Glutamatergic neuron (in vitro differentiated cells): ENCODE results near the gene ZDHHC24. TPM values are rescaled to one million over a fixed set of nuclear protein-coding genes. Genes with fewer than 3 reads are reported as not detected.

Experiments used
- DNase-seq: peaks from one replicate; pipeline ENCODE4 v3.0.0; 2022
- H3K27ac Mint-ChIP-seq: one replicate; pipeline ENCODE4 v1.8.0; 2020; ENCODE audit warnings: mild to moderate bottlenecking, mixed read lengths, inconsistent platforms; ENCODE audit not compliant: unreplicated experiment
- H3K27me3 Mint-ChIP-seq: one replicate; pipeline ENCODE4 v1.8.0; 2020; ENCODE audit warnings: mild to moderate bottlenecking, moderate library complexity, mixed read lengths, inconsistent platforms; ENCODE audit not compliant: unreplicated experiment
- H3K36me3 Mint-ChIP-seq: one replicate; pipeline ENCODE4 v1.8.0; 2020; ENCODE audit warnings: mild to moderate bottlenecking, mixed read lengths, inconsistent platforms; ENCODE audit not compliant: unreplicated experiment
- H3K4me1 Mint-ChIP-seq: one replicate; pipeline ENCODE4 v1.8.0; 2020; ENCODE audit warnings: mild to moderate bottlenecking, low read depth, mixed read lengths, inconsistent platforms; ENCODE audit not compliant: unreplicated experiment
- H3K4me3 Mint-ChIP-seq: one replicate; pipeline ENCODE4 v1.8.0; 2020; ENCODE audit warnings: mild to moderate bottlenecking, mixed read lengths, inconsistent platforms; ENCODE audit not compliant: unreplicated experiment
- H3K9me3 Mint-ChIP-seq: one replicate; pipeline ENCODE4 v1.8.0; 2020; ENCODE audit warnings: mild to moderate bottlenecking, moderate library complexity, mixed read lengths, inconsistent platforms; ENCODE audit not compliant: unreplicated experiment
- CTCF ChIP-seq: fragments of 200-600 bp; sonication (generic); IDR thresholded peaks from one replicate; pipeline ENCODE4 v1.5.0; 2021; ENCODE audit not compliant: partially characterized antibody, unreplicated experiment
- total RNA-seq: library from RNA; stranded (reverse); fragmentation: NEBNext Ultra II Directional; extraction: Animal tissue kit (Norgen Biotek cat#: 25700); gene quantifications from one replicate; pipeline ENCODE4 v1.2.1, GENCODE V29; 2021; ENCODE audit not compliant: unreplicated experiment

The ZDHHC24 gene
- total RNA-seq, 1 donor from 2014 or later: 11.5 TPM

GRCh38 chr11:66480117-66480938 is 65.5 kb downstream of the ZDHHC24 start, which contains the start of gene DPP3:
Gene DPP3, plus strand, starts transcription at chr11:66480434. Its CDS starts 1,767 bp downstream, at chr11:66482201.
- H3K4me3 Mint-ChIP-seq: peak within 1 kb of the TSS; percentile 96
- peaks cover 13% of the 10 kb centered on the region for H3K27me3 Mint-ChIP-seq
- H3K27ac Mint-ChIP-seq: peak within 1 kb of the TSS; percentile 88
- H3K9me3 Mint-ChIP-seq: peaks cover 3% of the 10 kb centered on the region
- TF ChIP-seq CTCF: no peak
- peaks cover 6% of the 10 kb centered on the region for H3K4me1 Mint-ChIP-seq
- DNase-seq: peak; percentile 98
- no peaks in the 10 kb centered on the region for H3K36me3 Mint-ChIP-seq

- TF ChIP-seq CTCF: no peak
- H3K9me3 Mint-ChIP-seq: peaks cover 3% of the 10 kb centered on the region
- no peaks in the 10 kb centered on the region for H3K36me3 Mint-ChIP-seq
- H3K4me1 Mint-ChIP-seq: peaks cover 6% of the 10 kb centered on the region
- no peak for DNase-seq
- H3K4me3 Mint-ChIP-seq: peak overlapping the region; percentile 96
- H3K27me3 Mint-ChIP-seq: peaks cover 15% of the 10 kb centered on the region
- H3K27ac Mint-ChIP-seq: peak overlapping the region; percentile 88
Measured at GRCh38 chr11:66479394-66480116, 66.3 kb downstream of the ZDHHC24 start.

GRCh38 chr11:66478729-66479393 is 67.0 kb downstream of the ZDHHC24 start:
- Mint-ChIP-seq H3K36me3 (no peaks in the 10 kb centered on the region), H3K4me3 (peak overlapping the region; percentile 96), H3K9me3 (peaks cover 3% of the 10 kb centered on the region), H3K4me1 (peaks cover 9% of the 10 kb centered on the region), H3K27me3 (peaks cover 15% of the 10 kb centered on the region), H3K27ac (peak overlapping the region; percentile 88)
- no peak for DNase-seq
- peak; percentile 86 for TF ChIP-seq CTCF

GRCh38 chr11:66477263-66478201 is 68.3 kb downstream of the ZDHHC24 start:
- Mint-ChIP-seq H3K27ac (no peak overlapping the region), H3K4me1 (peaks cover 10% of the 10 kb centered on the region), H3K36me3 (no peaks in the 10 kb centered on the region), H3K27me3 (peaks cover 15% of the 10 kb centered on the region), H3K9me3 (peaks cover 3% of the 10 kb centered on the region), H3K4me3 (peak overlapping the region; percentile 38)
- TF ChIP-seq CTCF: no peak
- DNase-seq: no peak
